ENCODE measurements around the gene SAMD14. TPM values are rescaled to one million over a fixed set of nuclear protein-coding genes. Genes with fewer than 3 reads are reported as not detected.

SAMD14 gene
- total RNA-seq, 4 donors from 2014 or later, result 0.53 to 2.5 (median 1.0) TPM

DNA sequence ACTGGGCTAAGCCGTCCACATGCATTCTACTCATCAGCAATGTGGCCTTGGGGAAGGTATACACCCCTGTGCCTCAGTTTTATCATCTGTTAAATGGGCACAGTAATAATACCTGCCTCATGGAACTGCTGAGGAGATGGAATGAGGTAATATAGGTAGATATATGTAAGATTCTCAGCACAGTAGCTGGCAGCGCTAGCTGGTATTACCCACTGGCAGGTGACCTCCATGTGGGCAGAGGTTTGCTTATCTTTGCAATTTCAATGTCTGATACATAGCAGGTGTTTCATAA, 34.7 kb upstream of the SAMD14 start:
- TF ChIP-seq, protein P1, sequence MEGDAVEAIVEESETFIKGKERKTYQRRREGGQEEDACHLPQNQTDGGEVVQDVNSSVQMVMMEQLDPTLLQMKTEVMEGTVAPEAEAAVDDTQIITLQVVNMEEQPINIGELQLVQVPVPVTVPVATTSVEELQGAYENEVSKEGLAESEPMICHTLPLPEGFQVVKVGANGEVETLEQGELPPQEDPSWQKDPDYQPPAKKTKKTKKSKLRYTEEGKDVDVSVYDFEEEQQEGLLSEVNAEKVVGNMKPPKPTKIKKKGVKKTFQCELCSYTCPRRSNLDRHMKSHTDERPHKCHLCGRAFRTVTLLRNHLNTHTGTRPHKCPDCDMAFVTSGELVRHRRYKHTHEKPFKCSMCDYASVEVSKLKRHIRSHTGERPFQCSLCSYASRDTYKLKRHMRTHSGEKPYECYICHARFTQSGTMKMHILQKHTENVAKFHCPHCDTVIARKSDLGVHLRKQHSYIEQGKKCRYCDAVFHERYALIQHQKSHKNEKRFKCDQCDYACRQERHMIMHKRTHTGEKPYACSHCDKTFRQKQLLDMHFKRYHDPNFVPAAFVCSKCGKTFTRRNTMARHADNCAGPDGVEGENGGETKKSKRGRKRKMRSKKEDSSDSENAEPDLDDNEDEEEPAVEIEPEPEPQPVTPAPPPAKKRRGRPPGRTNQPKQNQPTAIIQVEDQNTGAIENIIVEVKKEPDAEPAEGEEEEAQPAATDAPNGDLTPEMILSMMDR (IDR thresholded peaks at IDR 0.05), result no peak
- TF ChIP-seq POLR2A (IDR thresholded peaks at IDR 0.05), result no peak
- Histone ChIP-seq H3K4me1 (peaks cover 0 to 14% (median 7%) of the 10 kb centered on the region in 4 donors), H3K27ac (no peak overlapping the region), H3K27me3 (no peaks in the 10 kb centered on the region), H3K4me3 (no peak overlapping the region), H3K9me3 (no peaks in the 10 kb centered on the region), H3K36me3 (no peaks in the 10 kb centered on the region)
- no peak for DNase-seq

DNA sequence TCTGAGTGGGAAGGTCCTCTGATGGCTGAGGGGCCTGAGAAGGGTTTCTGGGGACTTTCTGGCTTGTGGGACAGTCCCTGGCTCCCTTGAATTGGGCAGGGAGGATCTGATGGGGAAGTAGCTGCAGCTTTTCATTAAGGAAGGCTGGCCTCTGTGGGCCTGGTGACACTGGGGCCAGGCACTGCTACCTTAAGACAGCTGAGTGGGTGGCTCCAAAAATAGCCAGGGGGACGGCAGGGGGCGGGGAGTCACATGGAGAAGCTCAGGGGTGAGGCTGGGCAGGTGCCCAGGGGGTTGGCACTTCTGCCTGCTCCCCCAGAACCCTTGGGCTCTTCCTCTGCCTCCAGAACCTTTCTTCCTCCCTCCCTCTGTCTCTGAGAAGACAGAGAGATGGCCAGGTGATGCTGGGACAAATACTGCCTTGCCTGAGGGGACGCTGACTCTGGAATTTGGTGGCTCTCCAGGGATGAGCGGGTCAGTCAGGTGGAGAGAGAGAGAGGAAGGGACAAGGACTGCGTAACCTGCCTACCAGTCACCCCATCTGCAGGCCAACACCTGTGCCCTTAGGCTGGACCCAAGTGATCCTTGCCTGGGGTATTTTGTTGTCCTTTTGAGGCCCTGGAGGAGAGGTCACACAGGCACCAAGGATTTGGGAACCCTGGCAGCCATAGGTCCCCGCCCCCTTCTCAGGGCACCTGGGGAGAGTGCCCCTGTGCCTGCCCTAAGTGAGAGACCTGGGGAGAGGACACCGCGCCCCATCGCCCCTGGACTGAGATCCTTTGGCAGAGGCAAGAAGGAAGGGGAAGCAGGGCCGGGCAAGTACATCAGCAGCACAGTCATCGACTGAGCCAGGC, 34.1 kb upstream of the SAMD14 start:
- Histone ChIP-seq H3K36me3 (no peaks in the 10 kb centered on the region), H3K27me3 (no peaks in the 10 kb centered on the region), H3K9me3 (no peaks in the 10 kb centered on the region), H3K27ac (peak overlapping the region in 1 of 4 donors; percentile 32), H3K4me1 (peaks cover 0 to 14% (median 7%) of the 10 kb centered on the region in 4 donors), H3K4me3 (no peak overlapping the region)
- peak in 2 of 3 donors; percentile 78 to 83 for DNase-seq
- no peak for TF ChIP-seq POLR2A (IDR thresholded peaks at IDR 0.05)
- TF ChIP-seq, protein P1 (IDR thresholded peaks at IDR 0.05), result no peak

DNA sequence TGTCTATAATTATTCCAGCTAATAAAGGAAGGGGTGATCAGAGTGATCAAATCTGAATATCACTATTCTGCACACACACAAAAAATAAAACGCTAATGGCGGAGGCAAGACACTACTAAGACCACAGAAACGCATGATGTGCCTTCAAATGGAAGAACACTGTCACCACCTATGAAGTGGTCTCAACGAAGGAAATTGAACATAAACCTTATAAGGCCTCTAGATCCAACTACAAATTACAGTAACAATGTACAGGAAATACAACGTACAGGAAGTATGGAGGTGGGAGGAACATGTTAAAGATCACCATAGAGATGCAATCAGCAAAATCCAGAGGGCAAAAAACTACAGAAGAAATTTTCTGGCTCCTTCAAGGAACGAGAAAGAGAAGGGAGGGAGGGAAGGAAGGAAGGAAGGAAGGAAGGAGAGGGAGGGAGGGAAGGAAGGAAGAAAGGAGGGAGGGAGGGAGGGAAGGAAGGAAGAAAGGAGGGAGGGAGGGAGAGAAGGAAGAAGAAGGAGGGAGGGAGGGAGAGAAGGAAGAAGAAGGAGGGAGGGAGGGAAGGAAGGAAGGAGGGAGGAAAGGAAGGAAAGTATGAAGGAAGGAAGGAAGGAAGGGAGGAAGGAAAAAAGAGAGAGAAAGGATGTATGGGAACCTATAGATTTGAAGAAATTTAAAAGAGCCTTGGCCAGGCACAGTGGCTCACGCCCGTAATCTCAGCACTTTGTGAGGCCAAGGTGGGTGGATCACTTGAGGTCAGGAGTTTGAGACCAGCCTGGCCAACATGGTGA, 32.7 kb upstream of the SAMD14 start:
- TF ChIP-seq, protein P1 (IDR thresholded peaks at IDR 0.05), result no peak
- no peak for TF ChIP-seq POLR2A (IDR thresholded peaks at IDR 0.05)
- Histone ChIP-seq H3K27ac (no peak overlapping the region), H3K4me3 (no peak overlapping the region), H3K9me3 (no peaks in the 10 kb centered on the region), H3K36me3 (no peaks in the 10 kb centered on the region), H3K27me3 (no peaks in the 10 kb centered on the region), H3K4me1 (peaks cover 0 to 14% (median 7%) of the 10 kb centered on the region in 4 donors)
- no peak for DNase-seq

DNA sequence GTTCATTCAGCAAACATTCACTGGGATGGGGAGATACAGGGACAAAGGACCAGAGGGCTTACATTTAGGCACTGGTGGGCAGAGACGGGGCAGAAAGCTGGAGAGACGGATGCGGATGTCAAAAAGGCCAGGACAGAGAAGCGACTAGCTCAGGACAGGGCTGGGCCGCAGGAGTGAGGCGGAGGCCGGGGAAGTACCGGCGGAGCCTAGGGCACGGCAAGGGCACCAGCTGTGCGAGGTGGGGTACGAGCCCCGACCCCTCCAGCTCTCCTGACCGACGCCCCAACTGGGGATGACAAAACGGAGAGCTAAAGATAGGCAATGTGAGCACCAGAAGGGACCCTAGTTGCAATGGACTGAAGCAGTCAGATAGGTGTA, 31.9 kb upstream of the SAMD14 start:
- peaks cover 0 to 14% (median 7%) of the 10 kb centered on the region in 4 donors for H3K4me1 ChIP-seq
- TF ChIP-seq, protein P1 (IDR thresholded peaks at IDR 0.05), result no peak
- no peak for TF ChIP-seq POLR2A (IDR thresholded peaks at IDR 0.05)
- no peaks in the 10 kb centered on the region for H3K9me3 ChIP-seq
- no peak for DNase-seq
- peak overlapping the region in 3 of 4 donors; percentile 43 to 57 (median 47) for H3K4me3 ChIP-seq
- H3K27me3 ChIP-seq, result no peaks in the 10 kb centered on the region
- peak overlapping the region in 1 of 4 donors; percentile 62 for H3K27ac ChIP-seq
- no peaks in the 10 kb centered on the region for H3K36me3 ChIP-seq

DNA sequence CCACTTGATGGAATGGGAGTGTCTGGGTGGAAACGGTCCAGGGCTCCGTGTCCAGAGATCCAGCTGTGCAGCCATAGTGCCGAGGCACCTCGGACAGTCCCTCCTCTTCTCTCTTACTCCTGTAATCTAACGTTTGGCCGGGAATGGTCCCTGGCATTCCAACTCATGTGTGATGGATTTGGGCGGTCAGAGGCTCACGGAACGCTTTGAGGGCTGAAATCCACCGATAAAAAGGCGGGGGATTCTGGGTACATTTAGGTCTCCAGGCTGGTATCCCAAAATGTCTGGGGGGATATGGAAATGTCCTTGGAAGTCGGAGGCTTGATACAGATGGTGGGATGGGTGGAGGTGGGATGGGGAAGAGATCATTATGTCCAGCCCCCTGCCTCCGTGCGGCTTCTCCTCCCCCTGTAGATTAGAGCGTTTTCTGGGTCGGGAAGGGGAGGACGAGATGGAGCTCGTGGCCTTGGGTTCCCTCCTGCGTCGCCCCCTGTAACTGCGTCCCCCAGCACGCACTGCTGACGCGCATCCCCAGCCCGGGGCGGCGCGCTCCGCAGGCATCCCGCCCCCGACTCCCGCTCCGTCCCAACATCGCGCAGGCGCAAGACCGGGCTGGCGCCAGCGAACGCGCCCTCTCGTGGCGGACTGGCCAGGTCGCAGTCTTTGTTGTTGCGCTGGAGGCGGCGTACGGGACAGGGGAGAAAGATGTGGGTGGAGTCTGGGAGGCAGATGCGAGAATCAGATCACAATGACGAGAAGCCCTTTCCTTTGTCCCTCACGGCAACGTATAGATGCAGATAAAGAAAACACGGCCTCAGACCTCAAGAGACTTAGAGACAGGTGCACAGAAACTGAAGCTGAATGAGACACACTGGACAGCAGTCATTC, 31.3 kb upstream of the SAMD14 start:
- Histone ChIP-seq H3K9me3 (no peaks in the 10 kb centered on the region), H3K36me3 (no peaks in the 10 kb centered on the region), H3K27ac (peak overlapping the region; percentile 23 to 64 (median 60)), H3K4me3 (peak overlapping the region; percentile 42 to 57 (median 45)), H3K4me1 (peaks cover 0 to 14% (median 7%) of the 10 kb centered on the region in 4 donors), H3K27me3 (no peaks in the 10 kb centered on the region)
- peak; percentile 90 to 95 (median 94) for DNase-seq
- TF ChIP-seq, protein P1 (IDR thresholded peaks at IDR 0.05), result peak; percentile 92 to 98 (median 98)
- TF ChIP-seq POLR2A (IDR thresholded peaks at IDR 0.05), result peak in 1 of 2 donors; percentile 11

All from Peyer's patch (tissue), 4 donors.